ELR (cell line): ENCODE measurements around the gene MAML2.

Source experiments
- DNase-seq: peaks from one replicate; pipeline ENCODE4 v3.0.0-alpha.2; 2015; ENCODE audit warnings: low read depth

The MAML2 gene

DNA sequence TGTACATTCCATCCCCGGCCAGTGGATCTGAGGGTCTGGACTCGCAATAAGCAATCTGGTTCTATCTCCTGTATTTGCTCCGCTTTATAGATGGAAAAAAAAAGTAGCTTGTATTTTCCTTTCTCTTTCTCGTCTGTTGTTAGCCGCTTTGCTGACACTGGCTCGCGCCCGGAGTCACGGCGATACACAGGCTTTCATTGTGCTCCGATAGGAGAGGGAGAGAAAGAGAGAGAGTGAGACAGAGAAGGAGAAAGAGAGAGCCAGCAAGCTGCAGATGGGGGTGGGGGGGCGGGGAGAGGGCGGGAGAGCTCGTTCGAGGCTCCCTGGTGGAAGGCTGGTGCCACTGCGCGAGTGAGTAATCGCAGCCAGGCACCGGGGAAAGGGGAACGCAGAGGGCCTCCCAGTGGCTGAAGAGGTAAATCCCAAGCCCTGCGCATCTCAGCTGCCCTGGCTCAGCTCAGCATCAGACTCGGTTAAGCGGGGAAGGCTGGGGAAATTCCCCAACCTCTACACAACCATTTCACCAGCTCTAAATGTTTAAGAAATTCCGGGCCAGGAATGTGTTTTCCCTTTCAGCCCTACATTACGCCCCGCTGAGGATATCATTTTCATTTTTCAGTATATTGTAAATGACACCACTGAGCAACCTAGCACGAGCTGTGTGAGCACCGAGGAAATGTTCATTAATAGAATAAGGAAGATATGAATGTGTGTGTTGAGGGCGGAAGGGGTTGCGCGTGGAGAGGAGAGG, at the start of gene MAML2:
TSS of gene MAML2 (minus strand) at position 235 of the 751 bp plus-strand sequence. CDS start 1,300 bp downstream, outside the sequence.
- DNase-seq, result peak; percentile 96

DNA sequence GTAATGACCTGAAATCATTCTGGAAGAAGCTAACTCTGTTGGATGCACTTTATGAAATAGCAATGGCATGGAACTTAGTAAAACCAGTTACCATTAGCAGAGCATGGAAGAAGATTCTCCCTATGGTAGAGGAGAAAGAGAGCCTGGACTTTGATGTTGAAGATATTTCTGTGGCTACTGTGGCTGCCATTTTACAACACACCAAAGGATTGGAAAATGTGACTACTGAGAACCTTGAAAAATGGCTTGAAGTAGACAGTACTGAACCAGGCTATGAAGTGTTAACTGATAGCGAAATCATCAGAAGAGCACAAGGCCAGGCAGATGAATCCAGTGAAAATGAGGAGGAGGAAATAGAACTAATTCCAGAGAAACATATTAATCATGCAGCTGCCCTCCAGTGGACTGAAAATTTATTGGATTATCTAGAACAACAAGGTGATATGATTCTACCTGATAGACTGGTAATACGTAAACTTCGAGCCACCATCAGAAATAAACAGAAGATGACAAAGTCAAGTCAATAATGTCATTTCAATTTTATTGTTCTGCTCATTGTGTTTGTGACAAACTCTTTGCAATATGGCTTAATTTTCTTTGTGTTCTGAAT, 48.8 kb upstream of the MAML2 start:
- peak; percentile 24 for DNase-seq

DNA sequence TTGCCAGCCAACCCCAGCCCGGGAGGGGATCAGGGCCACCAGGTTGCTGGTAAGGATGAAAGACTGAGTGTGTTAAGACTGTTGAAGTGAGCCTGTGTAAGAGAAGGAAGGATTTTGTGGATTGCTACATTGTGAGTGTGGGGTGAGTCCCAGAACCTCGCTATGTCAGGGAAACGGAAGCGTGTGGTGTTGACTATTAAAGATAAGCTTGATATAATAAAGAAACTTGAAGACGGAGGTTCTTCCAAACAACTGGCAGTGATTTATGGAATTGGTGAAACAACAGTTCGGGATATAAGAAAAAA, 47.4 kb upstream of the MAML2 start:
- DNase-seq, result peak; percentile 37

DNA sequence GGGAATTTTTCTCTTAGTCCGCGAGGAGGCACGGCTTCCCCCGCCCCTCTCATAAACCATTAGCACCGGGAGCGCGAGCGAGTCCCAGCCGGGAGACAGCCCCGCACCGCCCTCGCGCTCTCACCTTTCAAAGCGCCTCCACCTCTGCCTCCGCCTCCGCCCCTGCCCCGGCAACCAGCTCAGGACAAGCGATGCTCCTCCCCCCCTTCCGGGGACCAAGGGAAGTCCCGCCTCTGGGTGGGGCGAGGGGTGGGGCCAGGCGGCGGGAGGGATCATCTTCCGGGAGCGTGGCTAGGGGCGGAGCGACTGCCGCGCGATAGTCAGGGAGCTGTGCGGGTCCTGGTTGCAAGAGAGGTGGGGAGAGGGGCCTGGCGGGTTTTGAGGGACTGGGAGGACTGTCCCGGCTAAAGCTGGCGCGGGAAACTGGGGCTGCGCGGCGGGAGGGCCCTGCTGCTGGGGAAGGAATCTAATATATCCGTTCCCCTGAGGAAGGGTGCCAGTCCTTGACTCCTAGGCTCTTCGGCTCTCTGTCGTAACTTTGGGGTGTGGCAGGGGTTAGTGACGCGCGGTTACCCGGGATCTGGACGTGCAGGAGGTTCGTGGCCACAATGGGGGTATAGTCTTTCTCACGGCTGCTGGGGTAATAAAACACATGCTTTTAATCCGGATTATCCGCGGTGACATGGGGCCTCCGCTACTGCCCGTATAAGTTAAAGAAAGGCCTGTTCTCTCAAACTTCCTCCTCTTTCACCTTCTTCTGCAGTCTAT, 46.9 kb upstream of the MAML2 start, which contains the start of the genes CCDC82 and JRKL:
TSS of gene CCDC82 (minus strand) at position 193 of the 768 bp plus-strand sequence. CDS start 5,165 bp downstream, outside the sequence.
TSS of gene JRKL (plus strand) at position 294 of the 768 bp plus-strand sequence. CDS start 637 bp downstream, outside the sequence.
- DNase-seq, result peak; percentile 97

DNA sequence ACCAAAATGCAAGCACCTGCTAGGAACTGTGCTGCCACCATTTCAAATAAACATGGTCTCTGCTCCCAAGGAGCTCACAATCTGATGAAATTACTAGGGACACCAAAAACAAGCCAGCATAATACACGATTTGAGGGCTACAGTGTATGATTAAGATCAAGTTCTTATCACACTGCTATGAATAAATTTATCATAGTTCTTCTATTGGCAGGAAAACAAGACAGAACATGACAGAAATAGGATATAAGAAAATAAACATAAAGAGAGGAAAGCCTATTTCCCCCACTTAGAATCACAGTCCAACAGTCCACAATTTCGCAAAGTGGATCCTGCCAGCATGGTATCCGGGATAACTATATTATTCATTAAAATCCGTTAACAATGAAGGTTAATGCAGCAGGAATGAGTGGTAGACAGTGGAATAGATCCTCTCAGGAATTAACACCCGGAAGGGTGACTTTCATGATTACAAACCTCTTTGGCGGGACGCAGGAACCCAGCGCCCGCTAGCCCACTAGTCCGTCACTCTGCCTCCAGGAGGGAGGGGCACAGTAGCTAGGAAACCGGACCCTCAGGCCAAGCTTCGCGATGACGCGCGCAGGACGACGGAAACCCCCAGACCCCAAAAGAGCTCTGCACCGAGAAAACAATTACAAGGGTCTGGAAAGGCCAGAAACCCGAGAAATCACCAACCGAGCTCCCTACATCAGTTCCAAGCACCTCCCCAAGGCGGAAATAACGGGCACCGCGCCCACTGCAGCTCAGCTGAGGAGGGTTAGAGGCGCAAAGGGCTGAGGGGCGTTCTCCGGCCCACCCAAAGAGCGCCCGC, 46.1 kb upstream of the MAML2 start:
- peak; percentile 75 for DNase-seq

DNA sequence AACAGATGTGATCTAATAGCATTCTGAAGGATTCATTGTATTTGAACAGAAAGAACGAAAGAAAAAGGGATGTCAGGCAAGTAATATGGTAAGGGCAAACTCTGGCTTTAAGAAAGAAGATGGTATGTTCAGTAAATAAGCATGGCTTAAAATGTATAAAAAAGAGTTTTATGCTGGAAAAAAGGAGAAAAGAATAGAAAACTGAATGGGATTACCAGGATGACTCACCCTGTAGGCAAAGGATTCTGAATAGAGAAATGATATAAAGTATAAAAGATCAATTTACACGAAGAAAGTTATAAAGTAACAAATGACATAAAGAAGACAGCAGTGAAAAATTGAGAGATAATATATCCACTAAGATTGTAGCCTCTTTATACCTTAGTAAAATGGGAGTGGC, 42.2 kb upstream of the MAML2 start:
- no peak for DNase-seq

DNA sequence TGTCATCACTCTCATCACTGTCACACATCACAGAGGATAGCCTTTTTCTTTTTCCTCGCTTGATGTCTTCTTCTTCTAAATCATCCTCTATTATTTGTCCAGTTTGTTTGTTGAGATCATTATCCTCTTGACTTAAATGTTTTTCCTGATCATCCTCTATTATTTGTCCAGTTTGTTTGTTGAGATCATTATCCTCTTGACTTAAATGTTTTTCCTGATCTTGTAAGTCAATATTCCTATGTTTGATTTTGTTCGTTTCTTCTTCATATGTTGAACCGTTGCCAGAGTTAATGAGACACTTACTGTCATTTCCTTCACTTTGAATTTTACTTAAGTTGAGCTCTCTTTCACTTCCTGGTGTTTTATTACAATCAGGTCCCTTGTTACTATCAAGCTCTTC, 41.2 kb upstream of the MAML2 start:
- no peak for DNase-seq

DNA sequence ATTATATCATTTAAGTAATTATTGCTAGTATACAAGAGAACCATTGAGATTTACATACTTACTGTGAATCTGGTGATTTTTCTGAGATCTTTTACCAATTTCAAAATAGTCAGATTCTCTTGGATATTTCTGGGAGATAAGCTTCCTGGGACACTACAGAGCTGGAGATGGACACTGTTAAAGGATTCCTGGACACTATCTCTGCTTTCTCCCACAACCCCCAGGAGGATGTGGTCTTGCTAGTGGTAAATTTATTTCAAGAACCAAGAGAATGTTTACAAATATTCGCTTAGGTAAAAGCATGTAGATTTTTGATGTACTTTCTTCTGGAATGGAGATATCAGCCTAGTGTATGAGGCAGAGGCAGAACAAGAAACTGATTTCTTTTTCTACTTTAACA, 33.8 kb upstream of the MAML2 start:
- no peak for DNase-seq

DNA sequence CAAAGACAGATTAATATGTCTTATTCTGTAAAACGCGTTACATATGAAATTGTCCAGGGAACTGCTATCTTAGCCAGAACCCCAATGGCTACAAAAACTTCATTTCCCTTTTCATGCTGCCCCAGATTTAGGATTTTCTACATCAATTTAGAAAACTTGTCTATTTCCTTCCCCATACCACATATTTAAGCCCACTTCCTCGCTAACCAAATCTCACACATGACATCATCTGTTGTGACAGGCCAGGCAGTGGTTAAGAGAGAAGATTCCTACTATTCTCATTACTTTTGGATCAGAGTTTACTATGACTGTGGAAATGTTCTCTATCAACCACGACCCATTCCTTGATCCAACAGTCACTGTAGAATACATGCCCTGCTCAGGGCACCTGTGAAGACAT, 30.8 kb upstream of the MAML2 start:
- DNase-seq, result no peak

DNA sequence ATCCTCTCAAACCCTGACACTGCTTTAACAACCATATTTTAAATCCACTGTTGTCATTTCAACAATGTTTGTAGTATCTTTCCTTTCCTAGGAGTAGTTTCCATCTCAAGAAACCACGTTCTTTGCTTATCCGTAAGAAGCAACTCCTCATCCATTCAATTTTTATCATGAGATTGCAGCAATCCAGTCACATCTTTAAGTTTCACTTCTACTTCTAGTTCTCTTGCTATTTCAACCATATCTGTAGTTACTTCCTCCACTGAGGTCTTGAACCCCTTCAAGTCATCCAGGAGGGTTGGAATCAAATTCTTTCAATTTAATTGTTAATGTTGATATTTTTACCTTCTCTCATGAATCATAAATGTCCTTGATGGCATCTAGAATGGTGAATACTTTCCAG, 24.3 kb upstream of the MAML2 start:
- DNase-seq, result no peak

DNA sequence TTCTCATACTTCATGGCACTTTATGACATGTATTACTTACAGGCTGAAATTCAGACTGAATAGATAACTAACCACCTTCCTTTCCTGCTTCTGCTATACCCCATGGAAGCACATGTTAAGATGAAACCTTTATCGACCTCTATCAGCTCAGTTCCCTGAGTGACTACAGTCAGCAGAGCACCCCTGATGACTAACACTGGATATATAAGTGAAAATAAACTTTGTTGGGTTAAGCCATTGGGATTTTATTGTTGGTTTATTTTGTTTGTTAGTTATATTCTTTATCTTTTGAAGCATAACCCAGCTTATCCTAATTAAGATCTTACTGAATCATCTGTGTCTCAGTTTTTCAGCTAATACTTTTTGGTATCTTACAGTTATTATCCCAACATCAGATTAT, 23.0 kb upstream of the MAML2 start:
- peak; percentile 6 for DNase-seq

DNA sequence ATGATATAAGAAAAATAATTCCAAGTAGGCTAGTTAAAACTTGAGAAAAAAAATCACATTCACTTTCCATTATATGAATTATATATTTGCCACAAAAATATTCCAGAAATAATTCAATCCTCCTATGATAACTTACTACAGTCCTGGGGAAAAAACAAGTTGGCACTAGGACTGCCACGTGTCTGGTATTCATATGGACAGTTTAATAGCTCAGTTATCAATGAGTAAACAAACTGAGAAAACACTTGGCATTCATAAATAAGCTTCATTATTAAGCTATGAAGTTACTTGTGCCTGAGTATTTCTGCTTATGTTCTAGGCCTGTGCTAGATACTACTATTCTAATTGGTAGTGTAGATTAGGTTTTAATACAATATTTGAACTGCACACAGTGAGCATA, 22.5 kb upstream of the MAML2 start:
- no peak for DNase-seq

DNA sequence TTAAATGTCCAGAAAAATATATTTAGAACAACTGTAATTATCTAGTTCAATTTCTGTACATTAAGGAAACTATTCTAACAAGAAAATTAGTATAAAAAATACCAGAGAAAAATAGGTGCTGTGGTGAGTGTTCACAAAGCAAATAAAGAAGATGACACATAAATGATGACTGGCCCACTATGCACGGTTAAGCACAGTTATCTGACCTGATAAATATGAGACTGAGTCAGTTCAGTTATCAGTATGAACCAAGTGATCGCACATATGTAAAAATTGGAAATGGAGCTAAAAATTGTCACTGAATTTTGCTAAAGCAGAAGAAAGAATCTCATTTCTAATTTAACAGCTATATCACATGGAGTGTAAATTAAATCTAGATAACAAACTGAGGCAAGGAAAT, 18.8 kb upstream of the MAML2 start:
- DNase-seq, result peak; percentile 28

DNA sequence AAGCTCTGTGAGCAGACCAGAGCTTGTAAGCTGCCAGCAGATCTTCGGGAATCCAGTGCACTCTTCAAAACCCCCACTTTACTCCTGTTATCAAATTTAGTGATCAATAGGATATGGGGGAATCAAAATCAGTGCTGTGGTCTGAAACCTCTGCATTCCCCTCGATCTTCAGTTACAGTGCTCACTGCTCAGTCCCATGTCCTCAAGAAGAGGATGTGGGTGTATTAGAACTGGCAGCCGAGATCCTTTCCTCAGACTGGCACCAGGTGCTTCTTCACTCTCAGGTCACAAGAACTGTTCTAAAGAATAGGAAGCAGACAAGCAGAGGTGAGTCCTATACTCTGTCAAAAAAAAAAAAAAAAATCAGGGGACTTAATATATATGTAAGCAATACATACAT, 15.3 kb upstream of the MAML2 start:
- DNase-seq, result no peak

DNA sequence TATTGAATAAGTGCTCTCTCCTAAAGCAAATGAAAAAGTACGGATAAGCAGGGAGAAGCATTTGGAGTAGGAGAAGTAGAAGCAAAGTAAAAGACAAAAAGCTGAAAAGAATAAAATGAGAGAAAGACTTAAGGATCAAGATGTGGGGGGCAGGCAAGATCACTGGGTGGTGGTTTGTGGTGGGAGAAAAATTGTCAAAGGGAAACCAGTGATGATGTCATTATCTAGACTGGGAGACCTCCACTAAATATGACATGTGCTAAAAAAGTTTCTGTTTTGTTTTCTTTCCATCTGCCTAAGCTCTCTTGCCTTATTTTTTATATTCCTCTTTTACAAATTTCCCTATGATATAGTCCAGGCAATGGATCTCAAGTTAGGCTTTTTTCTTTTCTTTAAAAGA, 14.8 kb upstream of the MAML2 start:
- no peak for DNase-seq

DNA sequence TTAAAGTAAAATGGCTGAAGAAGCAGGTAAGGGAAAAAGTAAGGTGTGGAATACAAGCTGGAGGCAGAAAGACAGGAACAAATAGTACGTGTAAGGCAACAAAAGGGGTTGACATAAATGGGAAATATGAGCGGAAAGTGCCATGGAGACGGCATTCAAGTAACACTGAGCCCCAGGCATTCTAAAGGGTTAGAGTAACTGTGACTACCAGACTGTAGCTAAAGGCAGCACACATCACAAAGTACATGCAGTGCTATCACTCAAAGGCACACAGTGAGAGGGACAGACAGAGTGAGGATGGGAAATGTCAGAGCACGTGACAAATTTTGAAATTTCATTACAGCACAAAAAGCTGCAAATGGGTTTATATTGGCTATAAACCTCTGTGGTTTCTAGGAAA, 13.9 kb upstream of the MAML2 start:
- no peak for DNase-seq

DNA sequence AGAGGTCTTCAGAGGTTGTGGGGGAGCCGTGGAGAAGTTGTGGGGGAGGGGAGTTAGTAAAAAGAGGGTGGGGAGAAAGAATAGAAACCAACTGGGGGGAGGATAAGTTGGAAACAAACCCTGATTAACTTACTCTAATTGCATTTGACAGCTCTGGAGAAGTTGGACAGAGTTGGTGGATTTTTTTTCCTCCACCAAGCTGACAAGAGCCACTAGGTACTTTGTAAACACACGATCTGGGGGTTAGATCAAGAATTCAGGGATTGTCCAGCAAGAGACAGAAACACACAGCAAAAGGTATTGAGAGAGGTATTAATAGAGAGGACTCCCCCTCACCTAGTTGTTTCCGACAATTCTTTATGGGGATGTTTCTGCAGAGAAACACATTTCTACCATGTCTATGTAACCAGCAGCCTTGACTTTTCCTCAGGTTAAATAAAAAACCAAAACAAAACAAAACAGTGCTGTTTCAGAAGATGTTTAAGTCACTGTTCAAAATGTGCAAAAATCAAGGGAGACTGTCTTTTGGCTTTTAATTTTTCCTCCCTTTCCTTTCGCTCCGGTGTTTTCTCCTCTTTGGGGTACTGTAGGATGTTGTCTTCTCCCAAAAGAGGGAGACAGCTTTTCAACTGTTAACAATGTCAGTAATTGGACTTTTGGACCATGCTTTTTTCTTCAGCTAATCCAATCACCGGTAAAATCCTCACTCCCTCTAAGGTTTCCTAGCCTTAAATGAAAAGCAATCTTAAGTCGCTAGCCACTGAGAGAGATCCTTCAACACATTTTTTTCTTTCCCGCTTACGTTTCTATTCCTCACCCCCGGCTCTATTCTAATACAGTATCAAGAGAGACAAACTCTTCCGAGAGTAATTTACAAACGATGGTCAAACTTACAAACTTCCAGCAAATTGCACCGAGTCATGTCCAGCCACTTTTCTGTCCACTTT, 708 bp downstream of the MAML2 start:
- peak; percentile 53 for DNase-seq

DNA sequence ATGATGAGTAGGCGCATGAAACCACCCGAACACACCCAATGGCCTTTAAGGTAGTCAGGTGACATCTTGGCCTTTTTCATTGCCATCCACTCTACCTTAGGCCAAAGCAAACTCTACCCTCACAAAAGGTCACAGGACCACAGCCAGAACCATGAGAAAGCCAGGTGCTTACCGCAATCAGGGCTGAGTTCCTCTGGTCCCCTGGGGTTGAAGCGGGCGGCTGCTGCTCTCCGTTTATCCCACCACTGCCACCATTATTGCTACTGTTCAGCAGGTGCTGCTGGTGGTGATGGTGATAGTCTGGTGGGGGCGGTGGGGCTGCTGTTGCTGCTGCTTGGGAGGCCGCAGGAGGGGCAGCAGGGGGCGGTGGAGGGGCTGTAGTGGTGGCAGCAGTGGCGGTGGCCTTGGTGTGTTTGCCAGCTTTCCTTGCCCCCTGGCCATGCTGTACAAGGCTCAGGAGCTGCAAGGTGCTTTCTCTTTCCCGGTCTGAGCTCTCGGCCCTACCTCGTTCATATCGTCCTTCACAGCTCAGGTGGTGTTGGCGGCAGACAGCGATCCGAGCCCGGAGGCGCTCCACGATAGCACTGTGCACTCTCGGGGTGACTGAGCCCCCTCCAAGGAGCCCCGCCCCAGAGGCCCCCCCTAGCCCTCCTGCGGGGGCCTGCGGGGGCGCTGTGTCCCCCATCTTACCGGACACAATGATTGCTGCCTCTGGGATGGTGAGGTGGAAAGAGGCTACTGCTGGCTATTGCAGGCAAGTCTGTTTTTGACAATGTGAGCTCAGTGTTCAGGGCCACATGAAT, 1.6 kb downstream of the MAML2 start:
- DNase-seq, result peak; percentile 79

DNA sequence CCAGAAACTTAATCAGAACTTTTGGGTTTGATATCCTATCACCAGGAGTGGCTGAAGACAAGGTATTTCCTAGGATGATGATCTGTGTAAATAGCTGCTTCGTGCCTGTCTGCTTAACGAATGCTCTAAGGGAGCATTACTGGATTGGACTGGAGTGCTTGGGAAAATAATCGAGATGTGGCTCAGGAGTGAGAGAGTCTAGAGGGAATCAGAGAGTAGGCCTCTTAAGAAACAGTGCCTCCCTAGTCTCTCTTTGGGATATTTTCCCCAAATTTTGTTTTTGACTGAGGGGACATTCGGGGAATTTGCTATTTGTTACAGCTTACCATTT, 2.5 kb downstream of the MAML2 start:
- DNase-seq, result no peak
